ENCODE results near the gene EFHD1. TPM values are rescaled to one million over a fixed set of nuclear protein-coding genes. Genes with fewer than 3 reads are reported as not detected.
A peak's percentile ranks its signal among the peaks of the same experiment; 100 is the strongest.

EFHD1 gene
- total and polyA plus RNA-seq, 2 of the 13 experiments (the other 11 are each of a cell fraction or from before 2014, with no cell fraction given) = 0.09 TPM; not detected in 1

- TF ChIP-seq PCBP1 (IDR thresholded peaks at IDR 0.05; ENCODE audit: borderline replicate concordance, low read depth, low read length) (no peak), THAP9 (CRISPR knock-in tag; IDR thresholded peaks at IDR 0.05; ENCODE audit: borderline replicate concordance) (peak; percentile 37; the same call in 1 of the 2 replicates), GTF2F1 (IDR thresholded peaks at IDR 0.05; ENCODE audit: low read length) (peak; percentile 70; the same call in 1 of the 2 replicates), ZNF841 (CRISPR knock-in tag; IDR thresholded peaks at IDR 0.05; ENCODE audit: borderline replicate concordance) (peak; percentile 74; the same call in 1 of the 2 replicates), SNRNP70 (IDR thresholded peaks at IDR 0.05; ENCODE audit: low read depth, low read length) (no peak), MATR3 (CRISPR knock-in tag; IDR thresholded peaks at IDR 0.05) (no peak), ZNF572 (CRISPR knock-in tag; IDR thresholded peaks at IDR 0.05) (no peak), HCFC1 (IDR thresholded peaks at IDR 0.05; ENCODE audit: low read depth, low read length) (peak; percentile 9; the same call in 1 of the 2 replicates), PHB2 (IDR thresholded peaks at IDR 0.05; ENCODE audit: partially characterized antibody) (no peak), TCF12 (IDR thresholded peaks at IDR 0.05) (no peak), TCF12 (CRISPR knock-in tag; IDR thresholded peaks at IDR 0.05) (peak; percentile 94), PLRG1 (conservative IDR thresholded peaks at IDR 0.05) (no peak), ZNF674 (CRISPR knock-in tag; IDR thresholded peaks at IDR 0.05; ENCODE audit: low read depth) (peak; percentile 69; the same call in 1 of the 2 replicates), AKAP8 (CRISPR knock-in tag; IDR thresholded peaks at IDR 0.05) (peak; percentile 77; the same call in 1 of the 2 replicates), TIGD3 (CRISPR knock-in tag; IDR thresholded peaks at IDR 0.05; ENCODE audit: borderline replicate concordance) (no peak), POLR2A (IDR thresholded peaks at IDR 0.05; ENCODE audit: insufficient read depth in 1 of 2, low read depth in 2 of 2, low read length in 2 of 2) (peak; percentile 93), SATB2 (CRISPR knock-in tag; IDR thresholded peaks at IDR 0.05) (no peak), HMG20B (CRISPR knock-in tag; conservative IDR thresholded peaks at IDR 0.05) (no peak), AHR (CRISPR knock-in tag; IDR thresholded peaks at IDR 0.05) (0 out of 2 replicates have a peak, but pooled peaks have one; percentile 83), JDP2 (CRISPR knock-in tag; IDR thresholded peaks at IDR 0.05; ENCODE audit: borderline replicate concordance) (peak; percentile 71; the same call in 1 of the 2 replicates), RFX3 (CRISPR knock-in tag; IDR thresholded peaks at IDR 0.05) (no peak), ZNF143 (CRISPR knock-in tag; IDR thresholded peaks at IDR 0.05) (no peak), CHD4 (IDR thresholded peaks at IDR 0.05; ENCODE audit: borderline replicate concordance, low read length) (no peak), SNAI1 (CRISPR knock-in tag; IDR thresholded peaks at IDR 0.05; ENCODE audit: borderline replicate concordance) (no peak), ZNF430 (CRISPR knock-in tag; IDR thresholded peaks at IDR 0.05) (peak; percentile 69; the same call in 1 of the 2 replicates), SMAD1 (CRISPR knock-in tag; IDR thresholded peaks at IDR 0.05; ENCODE audit: borderline replicate concordance, low read depth) (0 out of 2 replicates have a peak, but pooled peaks have one; percentile 5)
- TF ChIP-seq, protein P1, sequence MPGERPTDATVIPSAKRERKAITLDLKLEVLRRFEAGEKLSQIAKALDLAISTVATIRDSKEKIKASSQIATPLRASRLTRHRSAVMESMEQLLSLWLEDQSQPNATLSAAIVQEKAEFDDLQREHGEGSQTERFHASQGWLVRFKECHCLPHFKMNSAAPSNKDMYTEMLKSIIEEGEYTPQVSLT (CRISPR knock-in tag; IDR thresholded peaks at IDR 0.05; ENCODE audit: borderline replicate concordance, low read depth) = no peak
- TF ChIP-seq, protein P2, sequence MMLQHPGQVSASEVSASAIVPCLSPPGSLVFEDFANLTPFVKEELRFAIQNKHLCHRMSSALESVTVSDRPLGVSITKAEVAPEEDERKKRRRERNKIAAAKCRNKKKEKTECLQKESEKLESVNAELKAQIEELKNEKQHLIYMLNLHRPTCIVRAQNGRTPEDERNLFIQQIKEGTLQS (CRISPR knock-in tag; IDR thresholded peaks at IDR 0.05) = peak; percentile 51
Observed at GRCh38 chr2:232697059-232697806, 63.8 kb downstream of the EFHD1 start, which contains the start of gene GIGYF2 (continued).

All from HepG2 (cell line).